GM12878 (cell line): ENCODE data around the gene FANCM. TPM values are rescaled to one million over a fixed set of nuclear protein-coding genes. Genes with fewer than 3 reads are reported as not detected.

ENCODE experiments used
- ATAC-seq: fragments of 200-7000 bp; cut with Tn5 transposase; 3 replicates; pipeline ENCODE4 v1.9.1; 2020; ENCODE audit warnings: mild to moderate bottlenecking, moderate library complexity
- BruUV-seq: library from RNA; stranded (reverse); fragments of 400-500 nt; replicated peaks from 2 replicates; lab custom pipeline; 2021; lab: Mats Ljungman, UMichigan
- CTCF ChIA-PET: fragments of 300-600 bp; sonication (Branson Sonifier 250); formaldehyde crosslinking; extraction: SDS; loops from one replicate; lab custom pipeline; 2021; ENCODE audit warnings: inconsistent platforms; lab: Yijun Ruan, JAX
- POLR2A ChIA-PET: fragments of 350-600 bp; formaldehyde crosslinking; extraction: SDS; loops from one replicate; lab custom pipeline; 2021; ENCODE audit warnings: inconsistent platforms; lab: Charles Lee
- RAD21 ChIA-PET: fragments of 300-600 bp; sonication (Branson Sonifier 250); formaldehyde crosslinking; loops from one replicate; lab custom pipeline; 2023; ENCODE audit warnings: antibody characterized with exemption; ENCODE audit not compliant: unreplicated experiment; lab: Charles Lee
- SMC1A ChIA-PET: fragments of 300-600 bp; sonication (Branson Sonifier 250); formaldehyde crosslinking; loops from one replicate; lab custom pipeline; 2023; ENCODE audit not compliant: unreplicated experiment, uncharacterized antibody; lab: Charles Lee
- DNase-seq: peaks from one replicate; pipeline ENCODE4 v3.0.0-alpha.2; 2011; ENCODE audit warnings: low read depth, low spot score
- FAIRE-seq: peaks from 3 replicates; lab custom pipeline; 2011; peaks lifted over from hg19 to GRCh38; lab: Jason Lieb, UNC
- H2AFZ ChIP-seq: 2 replicates; pipeline ENCODE4 v1.6.0; 2011; ENCODE audit warnings: low read depth, low read length, control low read depth; ENCODE audit not compliant: control insufficient read depth
- H3K27ac ChIP-seq: 2 replicates; pipeline ENCODE4 v1.5.1; 2011; ENCODE audit warnings: control low read depth; ENCODE audit not compliant: control insufficient read depth, insufficient read depth
- H3K27me3 ChIP-seq, 2 experiments: replicated peaks in 1 of 2; 2 replicates each; pipeline versions ENCODE4 v1.6.0 to v1.6.1; 2011; ENCODE audit warnings: low read length in 1 of 2; ENCODE audit not compliant: control insufficient read depth in 2 of 2, insufficient read depth in 2 of 2
- H3K36me3 ChIP-seq, 2 experiments: 2 replicates each; pipeline ENCODE4 v1.5.1; 2011; ENCODE audit warnings: low read length in 1 of 2; ENCODE audit not compliant: control insufficient read depth in 2 of 2, insufficient read depth in 2 of 2
- H3K4me1 ChIP-seq: 2 replicates; pipeline ENCODE4 v1.6.1; 2011; ENCODE audit warnings: mild to moderate bottlenecking, low read length, moderate library complexity, mixed read lengths; ENCODE audit not compliant: control insufficient read depth, insufficient read depth
- H3K4me2 ChIP-seq: 2 replicates; pipeline ENCODE4 v1.6.0; 2011; ENCODE audit warnings: control low read depth; ENCODE audit not compliant: control insufficient read depth, insufficient read depth
- H3K4me3 ChIP-seq: fragments of 200-600 bp; sonication (generic); 2 replicates; pipeline ENCODE4 v1.5.1; 2016
- H3K79me2 ChIP-seq: 2 replicates; pipeline ENCODE4 v1.6.0; 2011; ENCODE audit warnings: low read length; ENCODE audit not compliant: control insufficient read depth, insufficient read depth
- H3K9ac ChIP-seq: 2 replicates; pipeline ENCODE4 v1.8.0; 2011; ENCODE audit warnings: low read length, control low read depth, mixed read lengths; ENCODE audit not compliant: control insufficient read depth, insufficient read depth
- H3K9me3 ChIP-seq: replicated peaks from 3 replicates; pipeline ENCODE4 v1.5.1; 2011; ENCODE audit warnings: mild to moderate bottlenecking, low read length; ENCODE audit not compliant: control insufficient read depth, insufficient read depth
- H4K20me1 ChIP-seq: 2 replicates; pipeline ENCODE4 v1.6.0; 2011; ENCODE audit not compliant: control insufficient read depth, insufficient read depth
- BCL3 ChIP-seq: IDR thresholded peaks from 2 replicates; pipeline ENCODE4 v1.6.1; 2011; ENCODE audit warnings: borderline replicate concordance, low read depth, mild to moderate bottlenecking, moderate library complexity, low read length; ENCODE audit not compliant: insufficient read depth, poor library complexity, severe bottlenecking
- E2F8 ChIP-seq: fragments of 450-650 bp; IDR thresholded peaks from 2 replicates; pipeline ENCODE4 v1.6.1; 2018; ENCODE audit warnings: mild to moderate bottlenecking, low read depth, moderate library complexity; ENCODE audit not compliant: partially characterized antibody
- FOS ChIP-seq: IDR thresholded peaks from 3 replicates; pipeline ENCODE4 v1.6.1; 2011; ENCODE audit warnings: borderline replicate concordance; ENCODE audit not compliant: insufficient read length; ENCODE audit errors: extremely low read depth
- HSF1 ChIP-seq: fragments of 150-350 bp; IDR thresholded peaks from 2 replicates; pipeline ENCODE4 v1.6.1; 2014; ENCODE audit warnings: mild to moderate bottlenecking, low read depth, low read length
- LARP7 ChIP-seq: fragments of 450-650 bp; IDR thresholded peaks from 2 replicates; pipeline ENCODE4 v1.6.1; 2017; ENCODE audit warnings: mild to moderate bottlenecking
- MLLT1 ChIP-seq: fragments of 450-650 bp; IDR thresholded peaks from 2 replicates; pipeline ENCODE4 v1.6.1; 2016; ENCODE audit warnings: mild to moderate bottlenecking
- MXI1 ChIP-seq: fragments of 150-350 bp; IDR thresholded peaks from 2 replicates; pipeline ENCODE4 v1.6.1; 2011; ENCODE audit warnings: low read depth, mild to moderate bottlenecking, inconsistent platforms, low read length, improper control_type of control experiment
- NR2C2 ChIP-seq: IDR thresholded peaks from 2 replicates; pipeline ENCODE4 v1.6.1; 2011; ENCODE audit warnings: borderline replicate concordance, low read depth; ENCODE audit not compliant: control insufficient read depth, insufficient read length
- POLR2A ChIP-seq: IDR thresholded peaks from 2 replicates; pipeline ENCODE4 v1.6.1; 2011; ENCODE audit warnings: low read depth, mild to moderate bottlenecking, low read length
- SKIL ChIP-seq: fragments of 450-650 bp; IDR thresholded peaks from 2 replicates; pipeline ENCODE4 v1.6.1; 2017; ENCODE audit warnings: mild to moderate bottlenecking, low read depth, inconsistent platforms; ENCODE audit not compliant: poor library complexity, severe bottlenecking
- SP1 ChIP-seq: IDR thresholded peaks from one replicate; pipeline ENCODE4 v1.6.1; 2011; ENCODE audit warnings: low read depth, low read length
- ZNF217 ChIP-seq: fragments of 450-650 bp; IDR thresholded peaks from 2 replicates; pipeline ENCODE4 v1.6.1; 2017; ENCODE audit warnings: antibody characterized with exemption, mild to moderate bottlenecking
- WGBS: methylation state at CpG from one replicate; pipeline ENCODE4 v1.1.6; 2016; ENCODE audit warnings: low lambda C conversion rate; ENCODE audit not compliant: insufficient replicate concordance, insufficient coverage; ENCODE audit errors: missing lambda C conversion rate; 5-methylcytosine and 5-hydroxymethylcytosine counted together
- in situ Hi-C: fragments of 300-500 bp; cut with MboI; formaldehyde crosslinking; loops from 9 replicates; pipeline ENCODE4 v1.14.3; 2018; ENCODE audit warnings: mixed read lengths
- intact Hi-C: fragments of 100-400 bp; cut with micrococcal nuclease; formaldehyde crosslinking; loops from one replicate; pipeline ENCODE4 v1.14.2; 2022; ENCODE audit not compliant: unreplicated experiment
- polyA plus RNA-seq, 11 experiments: library from polyadenylated mRNA; depleted of rRNA in 4 of 11; unstranded in 6 of 11; stranded (reverse) in 5 of 11; fragments of >200 nt; fragmentation: Nextera tagmentation in 4 of 11; fragmentation: Illumina TruSeq in 1 of 11; extraction: Ambion mirVana in 4 of 11; extraction: Trizol in 1 of 11; gene quantifications; 1 replicate in 1 of 11; 2 replicates in 10 of 11; pipeline versions ENCODE4 v1.2.1 to v1.2.3, GENCODE V29; 2011 to 2016; ENCODE audit warnings: inconsistent platforms in 2 of 11, missing spikeins in 2 of 11, low read depth in 1 of 11
- total RNA-seq, 4 experiments: library from RNA; depleted of rRNA in 3 of 4; stranded (reverse); fragments of >200 nt in 3 of 4; fragmentation: Illumina TruSeq in 1 of 4; extraction: Trizol in 1 of 4; gene quantifications; 2 replicates each; pipeline versions ENCODE4 v1.2.1 to v1.2.3, GENCODE V29; 2013 to 2021

FANCM gene
- total and polyA plus RNA-seq, 10 of the 15 experiments (the other 5 are each of a cell fraction or from before 2014, with no cell fraction given), result 6.4 to 17.6 (median 10.6) TPM

- H3K9ac ChIP-seq, result no peak overlapping the region
- ATAC-seq (no peak), DNase-seq (no peak), FAIRE-seq (no peak)
- no peaks in the 10 kb centered on the region for H3K79me2 ChIP-seq
- H3K4me2 ChIP-seq, result no peak overlapping the region
- H3K36me3 ChIP-seq, result peaks cover 3 to 17% of the 10 kb centered on the region in 2 experiments; a peak in 3 of 4 replicates
- no peak overlapping the region for H3K4me3 ChIP-seq
- no peaks in the 10 kb centered on the region for H4K20me1 ChIP-seq
- TF ChIP-seq POLR2A (no peak), NR2C2 (no peak), MXI1 (no peak), MLLT1 (no peak), ZNF217 (no peak), E2F8 (no peak), FOS (no peak), SP1 (no peak), SKIL (no peak), BCL3 (no peak), LARP7 (no peak), HSF1 (no peak)
- no peaks in the 10 kb centered on the region for H3K9me3 ChIP-seq
- CTCF ChIA-PET, result interaction anchor here (1.4 kb wide), 1 partner anchor 40 kb away, joined by 8 read pairs; no protein-coding TSS in a partner anchor
- no peak overlapping the region for H3K27ac ChIP-seq
- SMC1A ChIA-PET, result interaction anchor here (1.2 to 1.8 kb wide), 2 partner anchors 9 to 17 kb away, joined by 3 to 5 read pairs; no protein-coding TSS in a partner anchor
- in situ Hi-C loops (no loop called here), intact Hi-C loops (no loop called here)
- no peak overlapping the region for H2AFZ ChIP-seq
- WGBS, result 98% methylated on average over 4 of the region's 4 CpGs
- RAD21 ChIA-PET, result interaction anchor here (0.6 to 1.4 kb wide), 3 partner anchors 10 to 91 kb away, joined by 3 read pairs; partner anchors contain the start of gene FANCM
- H3K4me1 ChIP-seq, result peaks cover 7% of the 10 kb centered on the region
- H3K27me3 ChIP-seq, result no peaks in the 10 kb centered on the region
- no TSS peak for BruUV-seq
- POLR2A ChIA-PET, result no interaction called here
These were observed 91.8 kb downstream of the FANCM start for GRCh38 chr14:45227566-45227965.
